ENCODE results near the gene KXD1.

DNA sequence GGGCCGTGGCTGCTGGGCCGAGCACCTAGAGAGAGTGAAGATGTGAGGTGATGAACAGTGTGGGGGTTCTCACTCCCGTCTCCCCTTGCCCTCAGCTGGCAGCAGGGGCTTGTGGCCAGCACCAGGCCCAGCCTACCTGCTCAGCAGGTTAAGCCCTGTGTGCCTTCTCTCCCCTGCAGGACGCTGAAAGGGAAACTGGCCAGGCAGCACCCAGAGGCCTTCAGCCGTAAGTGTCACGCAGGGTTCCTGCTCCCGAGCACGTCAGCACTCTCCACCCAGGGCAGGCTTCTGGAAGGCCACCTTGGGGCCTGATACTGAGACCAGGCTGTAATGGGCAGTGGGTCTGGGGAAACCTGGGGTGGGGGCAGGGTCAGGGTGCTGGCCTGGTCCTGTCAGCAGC lies 9.3 kb downstream of the KXD1 start:
- TF ChIP-seq, protein P1, sequence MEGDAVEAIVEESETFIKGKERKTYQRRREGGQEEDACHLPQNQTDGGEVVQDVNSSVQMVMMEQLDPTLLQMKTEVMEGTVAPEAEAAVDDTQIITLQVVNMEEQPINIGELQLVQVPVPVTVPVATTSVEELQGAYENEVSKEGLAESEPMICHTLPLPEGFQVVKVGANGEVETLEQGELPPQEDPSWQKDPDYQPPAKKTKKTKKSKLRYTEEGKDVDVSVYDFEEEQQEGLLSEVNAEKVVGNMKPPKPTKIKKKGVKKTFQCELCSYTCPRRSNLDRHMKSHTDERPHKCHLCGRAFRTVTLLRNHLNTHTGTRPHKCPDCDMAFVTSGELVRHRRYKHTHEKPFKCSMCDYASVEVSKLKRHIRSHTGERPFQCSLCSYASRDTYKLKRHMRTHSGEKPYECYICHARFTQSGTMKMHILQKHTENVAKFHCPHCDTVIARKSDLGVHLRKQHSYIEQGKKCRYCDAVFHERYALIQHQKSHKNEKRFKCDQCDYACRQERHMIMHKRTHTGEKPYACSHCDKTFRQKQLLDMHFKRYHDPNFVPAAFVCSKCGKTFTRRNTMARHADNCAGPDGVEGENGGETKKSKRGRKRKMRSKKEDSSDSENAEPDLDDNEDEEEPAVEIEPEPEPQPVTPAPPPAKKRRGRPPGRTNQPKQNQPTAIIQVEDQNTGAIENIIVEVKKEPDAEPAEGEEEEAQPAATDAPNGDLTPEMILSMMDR (IDR thresholded peaks at IDR 0.05) = no peak
- TF ChIP-seq POLR2A (IDR thresholded peaks at IDR 0.05) = no peak
- no peak for TF ChIP-seq POLR2AphosphoS5 (IDR thresholded peaks at IDR 0.05)
- TF ChIP-seq EP300 (IDR thresholded peaks at IDR 0.05) = no peak
